ENCODE measurements around the gene POLR1B. TPM values are rescaled to one million over a fixed set of nuclear protein-coding genes. Genes with fewer than 3 reads are reported as not detected.
A peak's percentile ranks its signal among the peaks of the same experiment; 100 is the strongest.

The POLR1B gene
- total and polyA plus RNA-seq, 2 of the 13 experiments (the other 11 are each of a cell fraction or from before 2014, with no cell fraction given): 18.3 to 46.0 TPM

DNA sequence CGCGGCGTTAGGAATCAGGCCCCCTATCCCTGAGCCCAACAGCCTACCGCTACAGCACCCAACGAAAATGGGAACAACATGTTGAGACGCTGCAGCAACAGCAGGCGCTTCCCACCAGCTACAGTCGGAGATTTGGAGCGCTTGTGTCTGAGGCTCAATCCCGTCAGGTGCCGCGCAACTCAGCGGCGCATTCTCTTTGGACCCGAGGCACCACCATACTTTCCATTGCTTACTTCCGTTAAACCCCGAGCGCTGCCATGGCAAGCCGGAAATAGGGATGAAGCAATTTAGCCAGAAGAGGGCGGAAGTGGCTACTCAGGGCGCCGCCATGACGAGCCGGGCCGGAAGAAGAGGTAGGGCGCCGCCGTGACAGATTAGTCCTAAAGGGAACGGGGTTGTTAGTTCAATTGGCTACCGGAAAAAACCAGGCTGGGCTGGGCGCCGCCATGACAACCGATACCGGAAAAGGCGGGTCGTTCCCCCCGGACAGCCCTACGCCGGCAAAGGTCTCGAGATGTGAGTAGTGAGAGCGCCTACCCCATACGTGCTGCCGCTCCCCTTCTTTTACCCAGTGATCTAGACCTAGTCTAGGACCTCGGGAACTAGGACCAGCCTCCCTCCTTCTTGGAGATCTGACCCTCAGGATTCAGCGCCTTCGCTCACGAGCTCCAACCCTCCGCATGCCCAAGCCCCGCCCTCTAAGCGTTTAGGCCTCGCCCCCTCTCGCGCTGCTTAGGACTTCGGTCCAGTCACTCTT lies 42.0 kb downstream of the POLR1B start, which contains the start of gene CHCHD5 (continued):
- TF ChIP-seq, protein P1, sequence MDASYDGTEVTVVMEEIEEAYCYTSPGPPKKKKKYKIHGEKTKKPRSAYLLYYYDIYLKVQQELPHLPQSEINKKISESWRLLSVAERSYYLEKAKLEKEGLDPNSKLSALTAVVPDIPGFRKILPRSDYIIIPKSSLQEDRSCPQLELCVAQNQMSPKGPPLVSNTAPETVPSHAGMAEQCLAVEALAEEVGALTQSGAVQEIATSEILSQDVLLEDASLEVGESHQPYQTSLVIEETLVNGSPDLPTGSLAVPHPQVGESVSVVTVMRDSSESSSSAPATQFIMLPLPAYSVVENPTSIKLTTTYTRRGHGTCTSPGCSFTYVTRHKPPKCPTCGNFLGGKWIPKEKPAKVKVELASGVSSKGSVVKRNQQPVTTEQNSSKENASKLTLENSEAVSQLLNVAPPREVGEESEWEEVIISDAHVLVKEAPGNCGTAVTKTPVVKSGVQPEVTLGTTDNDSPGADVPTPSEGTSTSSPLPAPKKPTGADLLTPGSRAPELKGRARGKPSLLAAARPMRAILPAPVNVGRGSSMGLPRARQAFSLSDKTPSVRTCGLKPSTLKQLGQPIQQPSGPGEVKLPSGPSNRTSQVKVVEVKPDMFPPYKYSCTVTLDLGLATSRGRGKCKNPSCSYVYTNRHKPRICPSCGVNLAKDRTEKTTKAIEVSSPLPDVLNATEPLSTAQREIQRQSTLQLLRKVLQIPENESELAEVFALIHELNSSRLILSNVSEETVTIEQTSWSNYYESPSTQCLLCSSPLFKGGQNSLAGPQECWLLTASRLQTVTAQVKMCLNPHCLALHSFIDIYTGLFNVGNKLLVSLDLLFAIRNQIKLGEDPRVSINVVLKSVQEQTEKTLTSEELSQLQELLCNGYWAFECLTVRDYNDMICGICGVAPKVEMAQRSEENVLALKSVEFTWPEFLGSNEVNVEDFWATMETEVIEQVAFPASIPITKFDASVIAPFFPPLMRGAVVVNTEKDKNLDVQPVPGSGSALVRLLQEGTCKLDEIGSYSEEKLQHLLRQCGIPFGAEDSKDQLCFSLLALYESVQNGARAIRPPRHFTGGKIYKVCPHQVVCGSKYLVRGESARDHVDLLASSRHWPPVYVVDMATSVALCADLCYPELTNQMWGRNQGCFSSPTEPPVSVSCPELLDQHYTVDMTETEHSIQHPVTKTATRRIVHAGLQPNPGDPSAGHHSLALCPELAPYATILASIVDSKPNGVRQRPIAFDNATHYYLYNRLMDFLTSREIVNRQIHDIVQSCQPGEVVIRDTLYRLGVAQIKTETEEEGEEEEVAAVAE (CRISPR knock-in tag; IDR thresholded peaks at IDR 0.05; ENCODE audit: borderline replicate concordance): peak; percentile 73; the same call in 1 of the 2 replicates
- 0 out of 2 replicates have a peak, but pooled peaks have one; percentile 30 for TF ChIP-seq ATAD3A (CRISPR knock-in tag; IDR thresholded peaks at IDR 0.05)
- no peak for TF ChIP-seq ZFP36 (IDR thresholded peaks at IDR 0.05; ENCODE audit: borderline replicate concordance, low read depth, low read length, partially characterized antibody)
- TF ChIP-seq TCF7L2 (IDR thresholded peaks at IDR 0.05; ENCODE audit: low read depth, low read length): no peak
- TF ChIP-seq FOXC1 (CRISPR knock-in tag; IDR thresholded peaks at IDR 0.05; ENCODE audit: borderline replicate concordance): peak; percentile 85
- peak; percentile 85; the same call in 1 of the 2 replicates for TF ChIP-seq ZNF83 (CRISPR knock-in tag; IDR thresholded peaks at IDR 0.05; ENCODE audit: borderline replicate concordance)
- TF ChIP-seq SYNCRIP (IDR thresholded peaks at IDR 0.05; ENCODE audit: insufficient read depth, low read depth, low read length): no peak
- TF ChIP-seq, protein P2, sequence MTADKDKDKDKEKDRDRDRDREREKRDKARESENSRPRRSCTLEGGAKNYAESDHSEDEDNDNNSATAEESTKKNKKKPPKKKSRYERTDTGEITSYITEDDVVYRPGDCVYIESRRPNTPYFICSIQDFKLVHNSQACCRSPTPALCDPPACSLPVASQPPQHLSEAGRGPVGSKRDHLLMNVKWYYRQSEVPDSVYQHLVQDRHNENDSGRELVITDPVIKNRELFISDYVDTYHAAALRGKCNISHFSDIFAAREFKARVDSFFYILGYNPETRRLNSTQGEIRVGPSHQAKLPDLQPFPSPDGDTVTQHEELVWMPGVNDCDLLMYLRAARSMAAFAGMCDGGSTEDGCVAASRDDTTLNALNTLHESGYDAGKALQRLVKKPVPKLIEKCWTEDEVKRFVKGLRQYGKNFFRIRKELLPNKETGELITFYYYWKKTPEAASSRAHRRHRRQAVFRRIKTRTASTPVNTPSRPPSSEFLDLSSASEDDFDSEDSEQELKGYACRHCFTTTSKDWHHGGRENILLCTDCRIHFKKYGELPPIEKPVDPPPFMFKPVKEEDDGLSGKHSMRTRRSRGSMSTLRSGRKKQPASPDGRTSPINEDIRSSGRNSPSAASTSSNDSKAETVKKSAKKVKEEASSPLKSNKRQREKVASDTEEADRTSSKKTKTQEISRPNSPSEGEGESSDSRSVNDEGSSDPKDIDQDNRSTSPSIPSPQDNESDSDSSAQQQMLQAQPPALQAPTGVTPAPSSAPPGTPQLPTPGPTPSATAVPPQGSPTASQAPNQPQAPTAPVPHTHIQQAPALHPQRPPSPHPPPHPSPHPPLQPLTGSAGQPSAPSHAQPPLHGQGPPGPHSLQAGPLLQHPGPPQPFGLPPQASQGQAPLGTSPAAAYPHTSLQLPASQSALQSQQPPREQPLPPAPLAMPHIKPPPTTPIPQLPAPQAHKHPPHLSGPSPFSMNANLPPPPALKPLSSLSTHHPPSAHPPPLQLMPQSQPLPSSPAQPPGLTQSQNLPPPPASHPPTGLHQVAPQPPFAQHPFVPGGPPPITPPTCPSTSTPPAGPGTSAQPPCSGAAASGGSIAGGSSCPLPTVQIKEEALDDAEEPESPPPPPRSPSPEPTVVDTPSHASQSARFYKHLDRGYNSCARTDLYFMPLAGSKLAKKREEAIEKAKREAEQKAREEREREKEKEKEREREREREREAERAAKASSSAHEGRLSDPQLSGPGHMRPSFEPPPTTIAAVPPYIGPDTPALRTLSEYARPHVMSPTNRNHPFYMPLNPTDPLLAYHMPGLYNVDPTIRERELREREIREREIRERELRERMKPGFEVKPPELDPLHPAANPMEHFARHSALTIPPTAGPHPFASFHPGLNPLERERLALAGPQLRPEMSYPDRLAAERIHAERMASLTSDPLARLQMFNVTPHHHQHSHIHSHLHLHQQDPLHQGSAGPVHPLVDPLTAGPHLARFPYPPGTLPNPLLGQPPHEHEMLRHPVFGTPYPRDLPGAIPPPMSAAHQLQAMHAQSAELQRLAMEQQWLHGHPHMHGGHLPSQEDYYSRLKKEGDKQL (CRISPR knock-in tag; IDR thresholded peaks at IDR 0.05; ENCODE audit: low read depth): 0 out of 2 replicates have a peak, but pooled peaks have one; percentile 13
- peak; percentile 6 for TF ChIP-seq ZBTB20 (CRISPR knock-in tag; IDR thresholded peaks at IDR 0.05; ENCODE audit: borderline replicate concordance, low read depth)
- TF ChIP-seq CREM (IDR thresholded peaks at IDR 0.05): peak; percentile 95
- no peak for TF ChIP-seq CREM (CRISPR knock-in tag; IDR thresholded peaks at IDR 0.05)
- TF ChIP-seq ZNF567 (CRISPR knock-in tag; IDR thresholded peaks at IDR 0.05; ENCODE audit: borderline replicate concordance): no peak
- no peak for TF ChIP-seq IKZF1 (IDR thresholded peaks at IDR 0.05)
- peak; percentile 87 for TF ChIP-seq TBX2 (CRISPR knock-in tag; IDR thresholded peaks at IDR 0.05; ENCODE audit: borderline replicate concordance)

All from HepG2 (cell line).